HG03097 (cell line): ENCODE results near the gene UNC45B.
"Not testable (repeated sequence)": the region's sequence is repeated elsewhere in the genome, so short reads cannot be mapped to it uniquely, and the experiment has no call there.

Experiments used
- ATAC-seq: cut with Tn5 transposase; IDR thresholded peaks from one replicate; pipeline ENCODE4 v1.9.1; 2021; ENCODE audit not compliant: unreplicated experiment, low FRiP score

The UNC45B gene

GRCh38 chr17:35141681-35142466 is 5.7 kb upstream of the UNC45B start, which contains the start of gene NLE1:
Gene NLE1, minus strand, starts transcription at chr17:35142303. Its CDS starts 28 bp downstream, at chr17:35142275.
- ATAC-seq = peak; percentile 80

GRCh38 chr17:35142467-35142796 is 5.2 kb upstream of the UNC45B start:
- ATAC-seq = no peak

DNA sequence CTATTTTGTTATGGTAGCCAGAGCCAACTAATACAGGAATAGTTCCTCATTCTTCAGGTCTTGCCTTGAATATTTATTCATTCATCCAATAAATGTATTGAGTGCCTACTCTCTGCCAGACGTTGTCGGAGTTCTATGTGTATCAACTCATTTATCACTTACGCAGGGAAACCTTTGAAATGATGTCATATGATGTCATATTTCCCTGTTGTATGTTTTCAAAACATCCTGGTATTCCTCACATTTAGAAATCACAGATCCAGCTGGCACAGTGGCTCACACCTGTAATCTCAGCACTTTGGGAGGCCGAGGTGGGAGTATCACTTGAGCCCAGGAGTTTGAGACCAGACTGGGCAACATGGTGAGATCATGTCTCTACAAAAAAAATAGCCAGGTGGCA is 2.8 kb upstream of the UNC45B start:
- no peak for ATAC-seq

DNA sequence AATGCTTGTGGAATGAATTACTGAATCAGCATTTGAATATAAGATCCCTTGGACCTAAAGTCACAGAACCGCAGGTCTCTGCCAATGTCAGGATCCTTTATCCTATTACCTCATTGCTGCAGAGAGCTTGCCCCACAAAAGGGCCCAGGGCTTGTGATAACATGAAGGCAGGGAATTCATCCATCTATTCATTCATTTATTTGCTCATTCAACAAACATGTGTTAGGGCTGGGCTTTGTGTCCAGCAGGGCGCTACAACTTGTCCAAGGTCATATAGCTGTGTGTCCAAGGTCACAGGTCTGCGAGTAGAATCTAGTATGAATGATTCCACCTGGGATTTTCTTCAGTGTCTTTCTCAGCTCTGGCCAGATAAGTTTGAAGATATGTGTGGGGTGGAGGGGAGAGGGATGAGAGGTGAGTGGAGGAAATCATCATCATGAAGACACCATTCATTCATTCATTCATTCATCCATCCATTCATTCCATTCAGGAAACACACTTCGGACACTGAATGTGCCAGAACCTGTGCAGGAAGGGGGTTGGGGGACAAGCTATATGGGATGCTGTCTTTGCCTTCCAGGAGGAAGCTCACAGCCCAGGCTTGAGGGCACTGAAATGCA is 1.3 kb upstream of the UNC45B start:
- no peak for ATAC-seq

DNA sequence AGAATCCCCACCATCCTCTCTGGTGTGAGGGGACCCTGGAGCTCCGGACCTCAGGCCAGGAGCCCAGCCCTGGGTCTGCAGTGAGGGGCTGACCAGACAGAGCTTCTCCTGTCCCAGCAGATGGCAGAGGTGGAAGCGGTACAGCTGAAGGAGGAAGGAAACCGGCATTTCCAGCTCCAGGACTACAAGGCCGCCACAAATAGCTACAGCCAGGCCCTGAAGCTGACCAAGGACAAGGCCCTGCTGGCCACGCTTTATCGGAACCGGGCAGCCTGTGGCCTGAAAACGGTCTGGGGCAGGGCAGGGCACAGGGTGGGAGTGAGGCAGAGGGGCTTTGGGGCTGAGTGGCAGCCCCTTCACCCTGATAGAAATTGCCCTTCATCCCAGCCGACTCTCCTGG is 527 bp downstream of the UNC45B start:
- ATAC-seq = no peak

DNA sequence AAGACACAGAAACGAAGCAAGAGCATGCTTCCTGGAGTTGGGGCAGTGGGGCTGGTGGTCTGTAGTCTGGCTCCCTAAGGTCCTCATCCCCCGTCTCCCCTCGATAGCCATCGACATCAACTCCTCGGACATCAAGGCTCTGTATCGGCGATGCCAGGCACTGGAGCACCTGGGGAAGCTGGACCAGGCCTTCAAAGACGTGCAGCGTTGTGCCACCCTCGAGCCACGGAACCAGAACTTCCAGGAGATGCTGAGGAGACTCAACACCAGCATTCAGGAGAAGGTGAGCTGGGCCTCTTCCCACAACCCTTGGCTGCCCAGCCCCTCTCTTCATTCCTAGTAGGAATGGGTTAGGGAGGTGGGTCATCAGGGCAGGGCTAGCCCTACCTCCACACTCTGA is 2.3 kb downstream of the UNC45B start:
- no peak for ATAC-seq

DNA sequence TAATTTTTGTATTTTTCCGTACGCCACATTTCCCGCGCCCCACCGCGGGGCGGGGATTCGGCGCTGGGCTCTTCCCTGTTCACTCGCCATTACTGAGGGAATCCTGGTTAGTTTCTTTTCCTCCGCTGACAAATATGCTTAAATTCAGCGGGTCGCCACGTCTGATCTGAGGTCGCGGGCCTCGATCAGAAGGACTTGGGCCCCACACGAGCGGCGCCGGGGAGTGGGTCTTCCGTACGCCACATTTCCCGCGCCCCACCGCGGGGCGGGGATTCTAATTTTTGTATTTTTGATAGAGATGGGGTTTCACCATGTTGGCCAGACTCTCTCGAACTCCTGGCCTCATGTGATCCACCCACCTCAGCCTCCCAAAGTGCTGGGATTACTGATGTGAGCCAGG is 3.5 kb downstream of the UNC45B start:
- ATAC-seq = not testable (repeated sequence)

GRCh38 chr17:35152421-35153140 is 5.0 kb downstream of the UNC45B start:
- no peak for ATAC-seq

- no peak for ATAC-seq
These were observed 6.9 kb downstream of the UNC45B start for GRCh38 chr17:35154196-35155165.

GRCh38 chr17:35155246-35155645 is 7.6 kb downstream of the UNC45B start:
- ATAC-seq = no peak

GRCh38 chr17:35159940-35160339 is 12.3 kb downstream of the UNC45B start:
- ATAC-seq = no peak

GRCh38 chr17:35160354-35161201 is 13.0 kb downstream of the UNC45B start:
- ATAC-seq = no peak

DNA sequence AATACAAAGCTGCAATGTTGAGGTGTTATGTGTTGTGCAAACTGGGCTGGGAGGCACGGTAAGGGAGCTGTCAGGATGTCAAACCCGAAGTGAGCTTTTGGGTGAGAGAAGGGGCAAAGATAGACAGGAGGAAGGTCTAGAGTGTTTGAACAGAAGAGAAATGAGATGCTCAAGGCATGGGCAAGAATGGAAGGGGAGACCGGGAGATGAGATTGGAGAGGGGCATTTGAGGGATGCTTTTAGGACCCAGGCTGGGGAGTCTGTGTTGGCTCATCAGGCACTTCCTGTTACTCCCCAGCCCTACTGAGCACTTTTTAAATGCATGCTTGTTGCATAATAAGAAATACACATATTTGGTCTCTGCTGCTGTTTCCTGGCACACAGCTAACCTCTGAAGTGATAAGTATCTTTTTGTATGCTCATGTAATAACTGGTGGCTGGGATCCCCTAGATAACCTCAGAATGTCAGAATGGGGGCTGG is 13.7 kb downstream of the UNC45B start:
- ATAC-seq = no peak

DNA sequence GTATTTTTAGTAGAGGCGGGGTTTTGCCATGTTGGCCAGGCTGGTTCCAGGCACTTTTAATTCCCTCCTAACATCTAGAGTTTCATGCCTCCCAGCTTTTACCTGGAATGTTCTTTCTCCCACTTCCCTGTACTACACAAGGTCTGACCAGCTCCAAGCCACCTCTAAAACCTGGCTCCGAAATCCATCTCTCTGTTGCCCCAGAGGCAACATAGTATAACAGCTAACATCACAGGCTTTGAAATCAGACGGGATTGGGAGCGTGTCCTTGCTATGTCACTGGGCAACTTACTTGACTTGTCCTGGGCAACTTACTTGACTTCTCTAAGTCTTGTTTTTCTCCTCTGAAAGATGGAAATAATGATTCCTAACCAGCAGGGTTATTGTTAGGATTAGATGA is 15.1 kb downstream of the UNC45B start:
- no peak for ATAC-seq

- ATAC-seq = no peak
These were observed 16.3 kb downstream of the UNC45B start for GRCh38 chr17:35163886-35164285.

DNA sequence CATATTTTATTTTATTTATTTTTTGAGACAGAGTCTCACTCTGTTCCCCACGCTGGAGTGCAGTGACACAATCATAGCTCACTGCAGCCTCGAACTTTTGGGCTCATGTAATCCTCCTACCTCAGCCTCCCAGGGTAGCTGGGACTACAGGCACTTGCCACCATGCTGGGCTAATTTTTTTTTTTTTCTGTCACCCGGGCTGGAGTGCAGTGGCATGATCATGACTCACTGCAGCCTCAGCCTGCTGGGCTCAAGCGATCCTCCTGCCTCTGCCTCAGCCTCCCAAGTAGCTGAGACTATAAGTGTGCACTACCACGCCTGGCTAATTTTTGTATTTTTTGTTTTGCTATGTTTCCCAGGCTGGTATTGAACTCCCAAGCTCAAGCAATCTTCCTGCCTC is 17.1 kb downstream of the UNC45B start:
- no peak for ATAC-seq

DNA sequence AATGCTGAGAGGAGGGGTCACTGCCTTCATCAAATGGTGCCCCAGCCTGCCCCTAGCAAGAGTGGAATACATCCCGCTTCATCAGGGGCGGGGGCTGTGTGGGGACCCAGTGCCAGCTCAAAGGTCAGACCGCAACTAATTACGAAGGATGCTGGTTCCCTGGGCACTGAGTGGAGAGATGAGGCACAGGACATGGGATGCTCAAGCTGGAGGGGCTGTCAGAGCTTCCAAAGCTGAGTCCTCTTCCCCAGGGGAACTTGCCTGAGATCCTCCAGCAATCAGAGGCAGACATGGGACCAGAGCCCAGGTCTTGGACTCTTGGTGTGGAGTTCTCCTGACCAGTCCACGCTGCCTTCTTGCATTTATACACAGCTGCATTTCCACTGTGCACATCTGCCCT is 18.9 kb downstream of the UNC45B start:
- no peak for ATAC-seq

DNA sequence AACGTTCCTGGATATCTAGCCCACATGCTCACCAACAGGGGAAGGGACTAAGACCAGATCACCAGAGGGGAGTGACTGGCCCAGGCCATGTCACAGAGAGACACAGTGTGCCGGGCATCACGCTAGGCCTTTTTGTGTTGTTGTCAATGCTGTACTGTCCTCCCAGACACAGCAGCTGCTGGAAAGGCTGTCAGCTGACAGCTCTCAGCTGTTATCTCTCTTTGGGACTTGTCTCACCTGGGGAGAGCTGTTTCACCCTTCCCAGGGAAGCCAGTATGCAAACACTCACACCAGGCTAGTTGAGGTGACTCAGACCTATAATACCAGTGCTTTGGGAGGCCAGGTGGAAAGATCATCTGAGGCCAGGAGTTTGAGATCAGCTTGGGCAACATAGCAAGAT is 19.4 kb downstream of the UNC45B start:
- ATAC-seq = no peak

- ATAC-seq = no peak
These were observed 20.0 kb downstream of the UNC45B start for GRCh38 chr17:35167666-35168065.
